IMR-90 (cell line): ENCODE results near the gene LDAH. TPM values are rescaled to one million over a fixed set of nuclear protein-coding genes. Genes with fewer than 3 reads are reported as not detected.

ENCODE experiments used
- ATAC-seq: fragments of 200-7000 bp; cut with Tn5 transposase; 2 replicates; pipeline ENCODE4 v1.9.1; 2020; ENCODE audit warnings: low read depth, mild to moderate bottlenecking, moderate library complexity
- BruUV-seq: library from RNA; stranded (reverse); fragments of 400-500 nt; replicated peaks from 2 replicates; lab custom pipeline; 2021; lab: Mats Ljungman, UMichigan
- CTCF ChIA-PET: fragments of 300-600 bp; formaldehyde crosslinking; extraction: SDS; loops from one replicate; lab custom pipeline; 2021; ENCODE audit warnings: antibody characterized with exemption; lab: Yijun Ruan, JAX
- POLR2A ChIA-PET: fragments of 300-600 bp; sonication (Branson Sonifier 250); formaldehyde crosslinking; loops from one replicate; lab custom pipeline; 2022; ENCODE audit warnings: antibody characterized with exemption; ENCODE audit not compliant: unreplicated experiment; lab: Charles Lee
- DNase-seq: peaks from one replicate; pipeline ENCODE4 v3.0.0; 2013
- H2AFZ ChIP-seq: replicated peaks from 2 replicates; pipeline ENCODE3; 2013; ENCODE audit warnings: low read length, mild to moderate bottlenecking; ENCODE audit not compliant: poor library complexity
- H2AK5ac ChIP-seq: 2 replicates; pipeline ENCODE4 v1.6.1; 2013; ENCODE audit warnings: low read depth, low read length, inconsistent platforms
- H2AK9ac ChIP-seq: replicated peaks from 2 replicates; pipeline ENCODE3; 2013; ENCODE audit warnings: mild to moderate bottlenecking, low read depth, low read length, moderate library complexity; ENCODE audit not compliant: poor library complexity
- H2BK120ac ChIP-seq: 2 replicates; pipeline ENCODE4 v1.6.1; 2013; ENCODE audit warnings: low read depth, low read length, inconsistent platforms
- H2BK15ac ChIP-seq: 3 replicates; pipeline ENCODE4 v1.6.1; 2013; ENCODE audit warnings: low read depth, low read length, inconsistent platforms
- H2BK20ac ChIP-seq: 2 replicates; pipeline ENCODE4 v1.6.1; 2013; ENCODE audit warnings: low read depth, mild to moderate bottlenecking, inconsistent platforms, low read length, moderate library complexity
- H2BK5ac ChIP-seq: 2 replicates; pipeline ENCODE4 v1.6.1; 2013; ENCODE audit warnings: mild to moderate bottlenecking, low read depth, low read length, inconsistent platforms; ENCODE audit not compliant: poor library complexity, severe bottlenecking
- H3K14ac ChIP-seq: replicated peaks from 2 replicates; pipeline ENCODE4 v1.6.1; 2013; ENCODE audit warnings: low read depth, low read length, inconsistent platforms
- H3K18ac ChIP-seq: 2 replicates; pipeline ENCODE4 v1.6.1; 2013; ENCODE audit warnings: low read depth, low read length, control low read depth
- H3K23ac ChIP-seq: 2 replicates; pipeline ENCODE4 v1.6.1; 2013; ENCODE audit warnings: low read depth, low read length, inconsistent platforms
- H3K27ac ChIP-seq: 2 replicates; pipeline ENCODE4 v1.5.1; 2013; ENCODE audit warnings: mild to moderate bottlenecking, control low read depth, low read length; ENCODE audit not compliant: insufficient read depth
- H3K27me3 ChIP-seq: 2 replicates; pipeline ENCODE4 v1.6.1; 2013; ENCODE audit warnings: low read length; ENCODE audit not compliant: control insufficient read depth, insufficient read depth
- H3K36me3 ChIP-seq: 2 replicates; pipeline ENCODE4 v1.6.1; 2013; ENCODE audit warnings: low read length, mixed read lengths; ENCODE audit not compliant: control insufficient read depth, insufficient read depth
- H3K4ac ChIP-seq: 2 replicates; pipeline ENCODE4 v1.6.1; 2013; ENCODE audit warnings: low read depth, low read length, inconsistent platforms
- H3K4me1 ChIP-seq: 2 replicates; pipeline ENCODE4 v1.6.1; 2013; ENCODE audit warnings: low read length, mixed read lengths; ENCODE audit not compliant: control insufficient read depth, insufficient read depth
- H3K4me2 ChIP-seq: 2 replicates; pipeline ENCODE4 v1.6.1; 2013; ENCODE audit warnings: low read depth, mild to moderate bottlenecking, control low read depth, low read length, moderate library complexity
- H3K4me3 ChIP-seq: 2 replicates; pipeline ENCODE4 v1.5.1; 2013; ENCODE audit warnings: low read depth, mild to moderate bottlenecking, control low read depth, low read length, moderate library complexity; ENCODE audit not compliant: insufficient read depth
- H3K56ac ChIP-seq: 2 replicates; pipeline ENCODE4 v1.6.1; 2013; ENCODE audit warnings: low read length, inconsistent platforms; ENCODE audit not compliant: insufficient read depth; ENCODE audit errors: extremely low read depth
- H3K79me1 ChIP-seq, 2 experiments: 2 replicates each; pipeline ENCODE4 v1.6.1; 2013; ENCODE audit warnings: low read length in 2 of 2, inconsistent platforms in 1 of 2, low read depth in 1 of 2
- H3K9ac ChIP-seq: 2 replicates; pipeline ENCODE4 v1.6.1; 2013; ENCODE audit warnings: low read depth, low read length, control low read depth
- H3K9me1 ChIP-seq: 2 replicates; pipeline ENCODE4 v1.6.1; 2013; ENCODE audit warnings: low read length, inconsistent platforms; ENCODE audit not compliant: insufficient read depth
- H3K9me3 ChIP-seq: 2 replicates; pipeline ENCODE4 v1.6.1; 2013; ENCODE audit warnings: low read length; ENCODE audit not compliant: control insufficient read depth, insufficient read depth
- H4K20me1 ChIP-seq: 2 replicates; pipeline ENCODE4 v1.6.1; 2013; ENCODE audit warnings: low read length, inconsistent platforms; ENCODE audit not compliant: insufficient read depth
- H4K5ac ChIP-seq: 2 replicates; pipeline ENCODE4 v1.6.1; 2013; ENCODE audit warnings: mild to moderate bottlenecking, low read depth, low read length, control low read depth
- H4K8ac ChIP-seq, 2 experiments: 2 replicates each; pipeline ENCODE4 v1.6.1; 2013; ENCODE audit warnings: low read depth in 2 of 2, low read length in 2 of 2, control low read depth in 1 of 2, inconsistent platforms in 1 of 2
- H4K91ac ChIP-seq: 2 replicates; pipeline ENCODE4 v1.6.1; 2013; ENCODE audit warnings: low read depth, low read length, inconsistent platforms; ENCODE audit not compliant: insufficient read depth
- BHLHE40 ChIP-seq: fragments of 150-350 bp; IDR thresholded peaks from 2 replicates; pipeline ENCODE4 v1.6.1; 2016; ENCODE audit warnings: mild to moderate bottlenecking, low read depth, low read length
- CEBPB ChIP-seq: IDR thresholded peaks from 2 replicates; pipeline ENCODE4 v1.6.1; 2012; ENCODE audit warnings: low read depth, low read length, improper control_type of control experiment
- CHD1 ChIP-seq: IDR thresholded peaks from 2 replicates; pipeline ENCODE4 v1.6.1; 2012; ENCODE audit warnings: low read depth, low read length, improper control_type of control experiment
- CTCF ChIP-seq: conservative IDR thresholded peaks from 2 replicates; pipeline ENCODE4 v1.5.1; 2012; ENCODE audit warnings: mild to moderate bottlenecking, low read depth, low read length, improper control_type of control experiment
- ELK1 ChIP-seq: fragments of 150-350 bp; IDR thresholded peaks from 2 replicates; pipeline ENCODE4 v1.6.1; 2016; ENCODE audit warnings: low read depth, mild to moderate bottlenecking, low read length, moderate library complexity, borderline replicate concordance
- FOS ChIP-seq: fragments of 150-350 bp; IDR thresholded peaks from 2 replicates; pipeline ENCODE4 v1.6.1; 2016; ENCODE audit warnings: low read depth, low read length
- MAFK ChIP-seq: IDR thresholded peaks from 2 replicates; pipeline ENCODE4 v1.6.1; 2012; ENCODE audit warnings: low read depth, low read length, improper control_type of control experiment
- MAZ ChIP-seq: IDR thresholded peaks from 2 replicates; pipeline ENCODE4 v1.6.1; 2012; ENCODE audit warnings: low read depth, mild to moderate bottlenecking, low read length, improper control_type of control experiment, moderate library complexity, borderline replicate concordance
- MXI1 ChIP-seq: IDR thresholded peaks from 2 replicates; pipeline ENCODE4 v1.6.1; 2012; ENCODE audit warnings: low read depth, mild to moderate bottlenecking, low read length, moderate library complexity, borderline replicate concordance
- NFE2L2 ChIP-seq: fragments of 150-350 bp; IDR thresholded peaks from 2 replicates; pipeline ENCODE4 v1.6.1; 2016; ENCODE audit warnings: low read depth, mild to moderate bottlenecking, low read length
- POLR2A ChIP-seq: IDR thresholded peaks from 2 replicates; pipeline ENCODE4 v1.6.1; 2012; ENCODE audit warnings: mild to moderate bottlenecking, low read depth, low read length
- RAD21 ChIP-seq: IDR thresholded peaks from 2 replicates; pipeline ENCODE4 v1.6.1; 2012; ENCODE audit warnings: low read length, improper control_type of control experiment
- RCOR1 ChIP-seq: IDR thresholded peaks from 2 replicates; pipeline ENCODE4 v1.6.1; 2012; ENCODE audit warnings: mild to moderate bottlenecking, low read length, improper control_type of control experiment; ENCODE audit not compliant: insufficient replicate concordance
- RFX5 ChIP-seq: IDR thresholded peaks from 2 replicates; pipeline ENCODE4 v1.8.0; 2012; ENCODE audit warnings: low read depth, mild to moderate bottlenecking, low read length, moderate library complexity
- SMC3 ChIP-seq: fragments of 150-350 bp; IDR thresholded peaks from 2 replicates; pipeline ENCODE4 v1.6.1; 2016; ENCODE audit warnings: low read depth, mild to moderate bottlenecking, antibody characterized with exemption, low read length, moderate library complexity
- USF2 ChIP-seq: fragments of 150-350 bp; IDR thresholded peaks from 2 replicates; pipeline ENCODE4 v1.6.1; 2017; ENCODE audit warnings: mild to moderate bottlenecking, antibody characterized with exemption, low read length, low read depth
- whole genome bisulfite sequencing, 2 experiments: methylation state at CpG; one replicate each; pipeline versions ENCODE4 v1.1.5 to v1.1.7; 2013; ENCODE audit warnings: missing lambda C conversion rate in 2 of 2; ENCODE audit not compliant: insufficient read length in 1 of 2; ENCODE audit errors: extremely low coverage in 2 of 2; 5-methylcytosine and 5-hydroxymethylcytosine counted together
- dilution Hi-C: fragments of 300-500 bp; cut with HindIII; formaldehyde crosslinking; loops from one replicate; pipeline ENCODE4 v1.14.3; 2018; ENCODE audit warnings: low sequenced_read_pairs; ENCODE audit not compliant: unreplicated experiment
- in situ Hi-C: fragments of 300-500 bp; cut with MboI; formaldehyde crosslinking; loops from 3 replicates; pipeline ENCODE4 v1.14.3; 2019; ENCODE audit warnings: low sequenced_read_pairs, inconsistent platforms, mixed read lengths
- intact Hi-C: fragments of 100-400 bp; cut with micrococcal nuclease; formaldehyde crosslinking; loops from 2 replicates; pipeline ENCODE4 v1.10.0; 2022
- polyA plus RNA-seq, 3 experiments: library from polyadenylated mRNA; depleted of rRNA; stranded (reverse); fragments of >200 nt; gene quantifications; 2 replicates each; pipeline ENCODE4 v1.2.3, GENCODE V29; 2012; ENCODE audit warnings: low replicate concordance in 1 of 3
- total RNA-seq: library from RNA; depleted of rRNA; stranded (reverse); fragments of >200 nt; gene quantifications from 2 replicates; pipeline ENCODE4 v1.2.3, GENCODE V29; 2012

Gene LDAH
- total and polyA plus RNA-seq, 2 of the 4 experiments (the other 2 are of a cell fraction) = 12.1 to 31.7 TPM

- Histone ChIP-seq H2BK120ac (no peak overlapping the region), H3K9me1 (no peaks in the 10 kb centered on the region), H4K20me1 (no peaks in the 10 kb centered on the region), H2AK9ac (no peak overlapping the region), H3K79me1 (no peaks in the 10 kb centered on the region), H4K91ac (no peak overlapping the region), H2BK20ac (no peak overlapping the region), H2BK15ac (no peak overlapping the region), H3K56ac (no peak overlapping the region), H3K27ac (no peak overlapping the region), H3K27me3 (no peaks in the 10 kb centered on the region), H3K4me1 (no peaks in the 10 kb centered on the region), H4K5ac (no peak overlapping the region), H2BK5ac (no peak overlapping the region), H2AK5ac (no peak overlapping the region), H4K8ac (no peak overlapping the region), H3K36me3 (no peaks in the 10 kb centered on the region), H3K4ac (no peak overlapping the region), H2AFZ (no peak overlapping the region), H3K18ac (no peak overlapping the region), H3K14ac (no peak overlapping the region), H3K9ac (no peak overlapping the region), H3K9me3 (no peaks in the 10 kb centered on the region), H3K4me3 (no peak overlapping the region), H3K23ac (no peak overlapping the region), H3K4me2 (no peak overlapping the region)
- ChIA-PET CTCF (interaction anchor here (0.6 to 1.1 kb wide), 2 partner anchors 8 to 195 kb away, joined by 3 read pairs; no protein-coding TSS in a partner anchor), POLR2A (interaction anchor here (0.6 kb wide), 1 partner anchor 49 kb away, joined by 6 read pairs; no protein-coding TSS in a partner anchor)
- in situ Hi-C loops = no loop called here
- no peak for ATAC-seq
- no TSS peak for BruUV-seq
- intact Hi-C loops = no loop called here
- dilution Hi-C loops = no loop called here
- WGBS, 2 experiments = no CpG with 5 or more reads among the region's 6 CpGs
- TF ChIP-seq ELK1 (no peak), RAD21 (no peak), NFE2L2 (no peak), POLR2A (no peak), RFX5 (no peak), RCOR1 (no peak), BHLHE40 (no peak), MXI1 (no peak), MAZ (no peak), CHD1 (no peak), USF2 (no peak), CEBPB (no peak), MAFK (no peak), SMC3 (no peak), FOS (no peak), CTCF (no peak)
- no peak for DNase-seq
Observed at GRCh38 chr2:20862850-20863249, 39.9 kb upstream of the LDAH start.
